K562 (cell line): Measurements from ENCODE around the gene IL17A. TPM values are rescaled to one million over a fixed set of nuclear protein-coding genes. Genes with fewer than 3 reads are reported as not detected.

Experiments used
- ATAC-seq: fragments of 200-7000 bp; cut with Tn5 transposase; 3 replicates; pipeline ENCODE4 v1.9.1; 2020; ENCODE audit warnings: moderate library complexity
- BruUV-seq: library from RNA; stranded (reverse); fragments of 400-500 nt; replicated peaks from 2 replicates; lab custom pipeline; 2021; lab: Mats Ljungman, UMichigan
- CTCF ChIA-PET: fragments of 300-600 bp; formaldehyde crosslinking; extraction: SDS; loops from one replicate; lab custom pipeline; 2021; ENCODE audit warnings: low intra/inter-chr PET ratio; lab: Yijun Ruan, JAX
- POLR2A ChIA-PET: fragments of 300-600, 350-650 bp; sonication (Branson Sonifier 250); formaldehyde crosslinking; extraction: SDS; loops from one replicate; lab custom pipeline; 2021; ENCODE audit warnings: antibody characterized with exemption, inconsistent platforms; lab: Yijun Ruan, JAX
- DNase-seq, 4 experiments: peaks; one replicate each; pipeline versions ENCODE4 v3.0.0 to v3.0.0-alpha.2; 2011 to 2018; ENCODE audit warnings: low spot score in 3 of 4, mixed read lengths in 3 of 4; ENCODE audit errors: extremely low read depth in 1 of 4
- FAIRE-seq: peaks from 2 replicates; lab custom pipeline; 2011; peaks lifted over from hg19 to GRCh38; lab: Jason Lieb, UNC
- H2AFZ ChIP-seq: 2 replicates; pipeline ENCODE4 v1.6.0; 2011; ENCODE audit warnings: low read depth, low read length, control low read depth, inconsistent platforms
- H3K27ac ChIP-seq: fragments of 200-600 bp; 3 replicates; pipeline ENCODE4 v1.8.0; 2011; ENCODE audit warnings: low read depth, mild to moderate bottlenecking, control low read depth, inconsistent platforms, low read length, moderate library complexity, mixed read lengths; ENCODE audit errors: extremely low read depth
- H3K27me3 ChIP-seq, 2 experiments: fragments of 300-600 bp in 1 of 2; 2 replicates in 1 of 2; 3 replicates in 1 of 2; pipeline versions ENCODE4 v1.6.0 to v1.8.0; 2011; ENCODE audit warnings: inconsistent platforms in 2 of 2, low read length in 2 of 2, mild to moderate bottlenecking in 1 of 2, mixed read lengths in 1 of 2, moderate library complexity in 1 of 2; ENCODE audit not compliant: control insufficient read depth in 2 of 2, insufficient read depth in 2 of 2
- H3K36me3 ChIP-seq: fragments of 300-600 bp; 3 replicates; pipeline ENCODE4 v1.8.0; 2011; ENCODE audit warnings: mild to moderate bottlenecking, low read length, inconsistent platforms; ENCODE audit not compliant: control insufficient read depth, insufficient read depth
- H3K4me1 ChIP-seq, 2 experiments: fragments of 200-600 bp in 1 of 2; replicated peaks in 1 of 2; 2 replicates in 1 of 2; 3 replicates in 1 of 2; pipeline versions ENCODE4 v1.5.1 to v1.8.0; 2011; ENCODE audit warnings: inconsistent platforms in 2 of 2, low read length in 2 of 2, mild to moderate bottlenecking in 1 of 2, mixed read lengths in 1 of 2, moderate library complexity in 1 of 2; ENCODE audit not compliant: control insufficient read depth in 2 of 2, insufficient read depth in 2 of 2
- H3K4me2 ChIP-seq: 2 replicates; pipeline ENCODE4 v1.6.1; 2011; ENCODE audit warnings: low read length, control low read depth, inconsistent platforms, mixed read lengths; ENCODE audit not compliant: insufficient read depth
- H3K4me3 ChIP-seq: fragments of 200-600 bp; sonication (generic), shearing (Covaris generic); 2 replicates; pipeline ENCODE4 v1.5.1; 2016; ENCODE audit warnings: control low read depth, inconsistent platforms
- H3K79me2 ChIP-seq: fragments of 200-600 bp; 3 replicates; pipeline ENCODE4 v1.8.0; 2011; ENCODE audit warnings: low read length, inconsistent platforms; ENCODE audit not compliant: control insufficient read depth, insufficient read depth
- H3K9ac ChIP-seq, 2 experiments: 2 replicates each; pipeline versions ENCODE4 v1.6.0 to v1.6.1; 2011; ENCODE audit warnings: low read depth in 2 of 2, low read length in 2 of 2, control low read depth in 1 of 2, inconsistent platforms in 1 of 2, mild to moderate bottlenecking in 1 of 2, mixed read lengths in 1 of 2; ENCODE audit not compliant: insufficient read depth in 1 of 2
- H3K9me1 ChIP-seq: one replicate; pipeline ENCODE4 v1.6.0; 2011; ENCODE audit warnings: inconsistent platforms, mild to moderate bottlenecking, low read length, moderate library complexity; ENCODE audit not compliant: control insufficient read depth, insufficient read depth
- H3K9me3 ChIP-seq: replicated peaks from 2 replicates; pipeline ENCODE4 v1.5.1; 2011; ENCODE audit warnings: low read depth, low read length, inconsistent platforms; ENCODE audit not compliant: control insufficient read depth, insufficient read depth
- H4K20me1 ChIP-seq: replicated peaks from 2 replicates; pipeline ENCODE4 v1.6.1; 2011; ENCODE audit warnings: low read length, inconsistent platforms, mixed read lengths; ENCODE audit not compliant: control insufficient read depth, insufficient read depth
- ARHGAP35 ChIP-seq: fragments of 450-650 bp; IDR thresholded peaks from 2 replicates; pipeline ENCODE4 v1.6.1; 2018; ENCODE audit not compliant: partially characterized antibody
- BHLHE40 ChIP-seq: IDR thresholded peaks from 2 replicates; pipeline ENCODE4 v1.6.1; 2011; ENCODE audit warnings: low read length, improper control_type of control experiment
- FOXK1 ChIP-seq: sonication (generic); formaldehyde crosslinking; IDR thresholded peaks from 2 replicates; pipeline ENCODE4 v1.8.0; 2022; ENCODE audit warnings: missing genetic modification reagents, mild to moderate bottlenecking, borderline replicate concordance
- GTF2F1 ChIP-seq: IDR thresholded peaks from 2 replicates; pipeline ENCODE4 v1.6.1; 2011; ENCODE audit warnings: low read depth, low read length, improper control_type of control experiment
- HNRNPL ChIP-seq: fragments of 200-400 bp; formaldehyde crosslinking; IDR thresholded peaks from 2 replicates; pipeline ENCODE4 v1.6.1; 2017; ENCODE audit warnings: low read depth, mild to moderate bottlenecking, low read length
- KAT7 ChIP-seq: sonication (generic); formaldehyde crosslinking; IDR thresholded peaks from 2 replicates; pipeline ENCODE4 v1.8.0; 2022; ENCODE audit warnings: missing genetic modification reagents, mild to moderate bottlenecking, borderline replicate concordance
- MXI1 ChIP-seq: IDR thresholded peaks from 2 replicates; pipeline ENCODE4 v1.6.1; 2011; ENCODE audit warnings: low read depth, mild to moderate bottlenecking, improper control_type of control experiment, low read length
- NR3C1 ChIP-seq: sonication (generic); formaldehyde crosslinking; IDR thresholded peaks from 2 replicates; pipeline ENCODE4 v1.8.1; 2022; ENCODE audit warnings: missing genetic modification reagents
- PHF20 ChIP-seq: fragments of 450-650 bp; IDR thresholded peaks from 2 replicates; pipeline ENCODE4 v1.6.1; 2018; ENCODE audit not compliant: partially characterized antibody
- PHF8 ChIP-seq: fragments of 200-600 bp; sonication (generic); IDR thresholded peaks from 2 replicates; pipeline ENCODE4 v1.6.1; 2012; ENCODE audit warnings: mixed run types, mild to moderate bottlenecking, inconsistent platforms, low read length, moderate library complexity, borderline replicate concordance
- PTBP1 ChIP-seq: fragments of 200-400 bp; formaldehyde crosslinking; IDR thresholded peaks from 2 replicates; pipeline ENCODE4 v1.6.1; 2017; ENCODE audit warnings: low read depth, low read length
- RB1 ChIP-seq: fragments of 450-650 bp; IDR thresholded peaks from 2 replicates; pipeline ENCODE4 v1.6.1; 2017; ENCODE audit warnings: low read depth, mild to moderate bottlenecking
- SNAPC5 ChIP-seq: fragments of 250-450 bp; sonication (Bioruptor Pico); IDR thresholded peaks from 2 replicates; pipeline ENCODE4 v1.8.0; 2021; ENCODE audit warnings: moderate library complexity, mild to moderate bottlenecking, inconsistent platforms
- ZNF586 ChIP-seq: fragments of 450-650 bp; formaldehyde crosslinking; conservative IDR thresholded peaks from 2 replicates; pipeline ENCODE4 v1.4.0; 2020; ENCODE audit warnings: mild to moderate bottlenecking, moderate library complexity
- WGBS: fragments of 100-300 bp; shearing (Covaris generic); methylation state at CpG from one replicate; pipeline ENCODE4 v1.1.6; 2016; ENCODE audit warnings: low coverage, mixed read lengths; ENCODE audit not compliant: insufficient coverage; ENCODE audit errors: missing lambda C conversion rate; 5-methylcytosine and 5-hydroxymethylcytosine counted together
- in situ Hi-C: fragments of 300-500 bp; cut with MboI; formaldehyde crosslinking; loops from 4 replicates; pipeline ENCODE4 v1.15.0; 2018; ENCODE audit warnings: inconsistent platforms, mixed read lengths
- intact Hi-C: fragments of 100-400 bp; cut with micrococcal nuclease; formaldehyde crosslinking; loops from 2 replicates; pipeline ENCODE4 v1.14.2; 2022
- polyA plus RNA-seq, 8 experiments: library from polyadenylated mRNA; depleted of rRNA in 4 of 8; stranded (reverse) in 5 of 8; unstranded in 3 of 8; fragments of >200 nt; fragmentation: Nextera tagmentation in 2 of 8; fragmentation: Illumina TruSeq in 1 of 8; extraction: Ambion mirVana in 2 of 8; extraction: Trizol in 1 of 8; gene quantifications; 2 replicates each; pipeline versions ENCODE4 v1.2.1 to v1.2.3, GENCODE V29; 2011 to 2014; ENCODE audit warnings: inconsistent platforms in 1 of 8, missing spikeins in 1 of 8
- total RNA-seq, 7 experiments: library from RNA; depleted of rRNA in 6 of 7; stranded (reverse); fragments of >200 nt in 6 of 7; fragmentation: Illumina TruSeq in 2 of 7; extraction: Trizol in 2 of 7; gene quantifications; 2 replicates each; pipeline versions ENCODE4 v1.2.1 to v1.2.3, GENCODE V29; 2011 to 2021; ENCODE audit warnings: low replicate concordance in 1 of 7
- TF ChIP-seq, protein P1 (sequence below), 2 experiments: fragments of 200-800 bp in 1 of 2; sonication (Bioruptor generic) in 1 of 2; sonication (generic) in 1 of 2; formaldehyde crosslinking in 1 of 2; IDR thresholded peaks in 1 of 2; conservative IDR thresholded peaks in 1 of 2; 2 replicates each; pipeline versions ENCODE4 v1.5.0 to v1.6.1; 2016 to 2020; ENCODE audit warnings: missing compliant biosample characterization in 1 of 2, missing genetic modification characterization in 1 of 2, missing genetic modification reagents in 1 of 2
- TF ChIP-seq, protein P2 (sequence below): fragments of 250-450 bp; sonication (Bioruptor Pico); IDR thresholded peaks from 2 replicates; pipeline ENCODE4 v1.9.0; 2021; ENCODE audit warnings: mild to moderate bottlenecking, inconsistent platforms

IL17A gene
- total and polyA plus RNA-seq, 9 of the 15 experiments (the other 6 are each of a cell fraction or from before 2014, with no cell fraction given) = not detected

GRCh38 chr6:52154381-52154780 lies 31.8 kb upstream of the IL17A start (continued):
- TF ChIP-seq PHF20 (no peak), NR3C1 (CRISPR knock-in tag) (no peak), RB1 (no peak), PHF8 (no peak), ARHGAP35 (no peak)
- TF ChIP-seq, protein P1, sequence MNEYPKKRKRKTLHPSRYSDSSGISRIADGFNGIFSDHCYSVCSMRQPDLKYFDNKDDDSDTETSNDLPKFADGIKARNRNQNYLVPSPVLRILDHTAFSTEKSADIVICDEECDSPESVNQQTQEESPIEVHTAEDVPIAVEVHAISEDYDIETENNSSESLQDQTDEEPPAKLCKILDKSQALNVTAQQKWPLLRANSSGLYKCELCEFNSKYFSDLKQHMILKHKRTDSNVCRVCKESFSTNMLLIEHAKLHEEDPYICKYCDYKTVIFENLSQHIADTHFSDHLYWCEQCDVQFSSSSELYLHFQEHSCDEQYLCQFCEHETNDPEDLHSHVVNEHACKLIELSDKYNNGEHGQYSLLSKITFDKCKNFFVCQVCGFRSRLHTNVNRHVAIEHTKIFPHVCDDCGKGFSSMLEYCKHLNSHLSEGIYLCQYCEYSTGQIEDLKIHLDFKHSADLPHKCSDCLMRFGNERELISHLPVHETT (CRISPR knock-in tag; conservative IDR thresholded peaks at IDR 0.05 in 1 of 2, IDR thresholded peaks at IDR 0.05 in 1 of 2) = no peak
- TF ChIP-seq, all 486 proteins: peak for 0

DNA sequence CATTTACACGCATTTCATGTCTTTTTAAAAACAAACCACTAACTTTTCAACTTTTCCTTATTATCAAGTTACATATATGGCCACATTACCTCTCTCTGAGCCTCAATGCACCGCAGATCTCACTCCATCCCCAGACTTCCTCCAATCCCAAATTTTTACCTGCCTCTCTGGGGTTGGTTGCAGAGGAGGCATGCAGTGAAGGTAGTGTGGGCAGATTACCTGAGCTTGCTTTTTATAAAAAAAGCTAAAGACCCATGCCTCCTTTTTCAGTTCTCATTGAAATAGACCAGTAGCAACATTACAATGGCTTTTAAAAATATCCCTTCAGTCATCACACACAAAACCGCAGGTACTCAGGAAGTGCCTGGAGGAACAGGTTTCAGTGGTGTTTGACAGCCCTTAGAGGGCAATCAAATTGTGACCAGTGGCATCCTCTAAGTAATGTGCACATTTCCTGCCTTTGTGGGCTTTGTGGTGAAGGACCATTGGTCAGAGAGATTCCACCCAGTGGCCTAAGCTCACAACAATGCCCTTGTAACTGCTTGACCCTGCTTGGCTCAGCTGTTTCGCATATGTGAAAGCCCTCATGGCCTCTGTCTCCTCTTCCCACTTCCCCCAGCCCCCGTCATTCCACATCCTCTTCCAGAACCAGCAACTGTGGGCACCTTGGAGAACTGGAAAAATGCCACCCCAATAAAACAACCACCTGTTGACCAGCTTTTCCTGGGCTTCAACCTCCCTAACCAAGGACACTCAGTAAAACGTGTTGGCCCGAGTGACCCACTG lies 30.2 kb upstream of the IL17A start:
- Histone ChIP-seq H3K27ac (no peak overlapping the region), H3K27me3 (peaks cover 0 to 10% of the 10 kb centered on the region in 2 experiments; a peak in 1 of 5 replicates), H4K20me1 (no peaks in the 10 kb centered on the region), H3K4me2 (no peak overlapping the region), H2AFZ (no peak overlapping the region), H3K36me3 (no peaks in the 10 kb centered on the region), H3K9ac (no peak overlapping the region), H3K9me1 (no peaks in the 10 kb centered on the region), H3K4me1 (no peaks in the 10 kb centered on the region), H3K79me2 (no peaks in the 10 kb centered on the region), H3K9me3 (no peaks in the 10 kb centered on the region), H3K4me3 (no peak overlapping the region)
- in situ Hi-C loops = no loop called here
- no TSS peak for BruUV-seq
- ATAC-seq (no peak; the same call in 2 of the 3 replicates), DNase-seq (no peak), FAIRE-seq (no peak)
- CTCF ChIA-PET = no interaction called here
- 1% methylated on average over 7 of the region's 7 CpGs for WGBS
- POLR2A ChIA-PET = interaction anchor here (0.6 kb wide), 2 partner anchors 93 to 264 kb away, joined by 3 read pairs; no protein-coding TSS in a partner anchor
- intact Hi-C loops = no loop called here
- TF ChIP-seq, protein P2, sequence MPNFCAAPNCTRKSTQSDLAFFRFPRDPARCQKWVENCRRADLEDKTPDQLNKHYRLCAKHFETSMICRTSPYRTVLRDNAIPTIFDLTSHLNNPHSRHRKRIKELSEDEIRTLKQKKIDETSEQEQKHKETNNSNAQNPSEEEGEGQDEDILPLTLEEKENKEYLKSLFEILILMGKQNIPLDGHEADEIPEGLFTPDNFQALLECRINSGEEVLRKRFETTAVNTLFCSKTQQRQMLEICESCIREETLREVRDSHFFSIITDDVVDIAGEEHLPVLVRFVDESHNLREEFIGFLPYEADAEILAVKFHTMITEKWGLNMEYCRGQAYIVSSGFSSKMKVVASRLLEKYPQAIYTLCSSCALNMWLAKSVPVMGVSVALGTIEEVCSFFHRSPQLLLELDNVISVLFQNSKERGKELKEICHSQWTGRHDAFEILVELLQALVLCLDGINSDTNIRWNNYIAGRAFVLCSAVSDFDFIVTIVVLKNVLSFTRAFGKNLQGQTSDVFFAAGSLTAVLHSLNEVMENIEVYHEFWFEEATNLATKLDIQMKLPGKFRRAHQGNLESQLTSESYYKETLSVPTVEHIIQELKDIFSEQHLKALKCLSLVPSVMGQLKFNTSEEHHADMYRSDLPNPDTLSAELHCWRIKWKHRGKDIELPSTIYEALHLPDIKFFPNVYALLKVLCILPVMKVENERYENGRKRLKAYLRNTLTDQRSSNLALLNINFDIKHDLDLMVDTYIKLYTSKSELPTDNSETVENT (CRISPR knock-in tag) = no peak
- TF ChIP-seq FOXK1 (CRISPR knock-in tag) (no peak), BHLHE40 (no peak), GTF2F1 (no peak), KAT7 (CRISPR knock-in tag) (no peak), SNAPC5 (CRISPR knock-in tag) (no peak), HNRNPL (no peak), ZNF586 (CRISPR knock-in tag) (no peak), PTBP1 (no peak), MXI1 (no peak)
